Pulmonary artery endothelial cell (primary cell): ENCODE results near the gene IQCH. TPM values are rescaled to one million over a fixed set of nuclear protein-coding genes. Genes with fewer than 3 reads are reported as not detected.

Experiments used
- total RNA-seq: library from RNA; depleted of rRNA; stranded (reverse); fragments of >200 nt; gene quantifications from 2 replicates; pipeline ENCODE4 v1.2.3, GENCODE V29; 2014

Gene IQCH
- total RNA-seq, 1 donor from 2014 or later = 2.2 TPM

Other genes starting within 250 kb of the IQCH start
- gene SMAD3, start 189.2 kb upstream of the IQCH start, total RNA-seq = 32.6 and 34.6 TPM in 2 replicates
- 51.1 and 64.5 TPM in 2 replicates for gene AAGAB, start 125 bp upstream of the IQCH start, total RNA-seq